Upper lobe of left lung (tissue), 6 donors: ENCODE measurements around the gene ZNF75A. TPM values are rescaled to one million over a fixed set of nuclear protein-coding genes. Genes with fewer than 3 reads are reported as not detected.

ENCODE experiments used
- ATAC-seq, 2 donors: fragments of 200-7000 bp; cut with Tn5 transposase; one replicate each; pipeline ENCODE4 v1.9.1; 2022; ENCODE audit warnings: mild to moderate bottlenecking in 2 of 2, moderate library complexity in 2 of 2; ENCODE audit not compliant: low FRiP score in 2 of 2
- DNase-seq, 2 donors: peaks; one replicate each; pipeline ENCODE4 v3.0.0-alpha.2; 2019 to 2020
- H3K27ac ChIP-seq, 4 donors: fragments of 200-600 bp; sonication (generic); one replicate each; pipeline ENCODE4 v1.5.1; 2016 to 2019
- H3K27me3 ChIP-seq, 4 donors: fragments of 200-600 bp; sonication (generic); one replicate each; pipeline ENCODE4 v1.5.1; 2017 to 2019
- H3K36me3 ChIP-seq, 4 donors: fragments of 200-600 bp; sonication (generic); one replicate each; pipeline ENCODE4 v1.5.1; 2016 to 2019
- H3K4me1 ChIP-seq, 4 donors: fragments of 200-600 bp; sonication (generic); one replicate each; pipeline ENCODE4 v1.5.1; 2018 to 2019
- H3K4me3 ChIP-seq, 4 donors: fragments of 200-600 bp; sonication (generic); one replicate each; pipeline ENCODE4 v1.5.1; 2017 to 2019; ENCODE audit warnings: mild to moderate bottlenecking in 2 of 4, moderate library complexity in 1 of 4
- H3K9me3 ChIP-seq, 4 donors: fragments of 200-600 bp; sonication (generic); one replicate each; pipeline ENCODE4 v1.5.1; 2018 to 2019
- EP300 ChIP-seq, 4 donors: sonication (generic); formaldehyde crosslinking; IDR thresholded peaks; one replicate each; pipeline ENCODE4 v1.5.1; 2017; ENCODE audit warnings: antibody characterized with exemption in 4 of 4, control low read depth in 2 of 4
- POLR2A ChIP-seq, 4 donors: fragments of 450-650 bp; IDR thresholded peaks; one replicate each; pipeline ENCODE4 v1.5.1; 2016 to 2017; ENCODE audit warnings: antibody characterized with exemption in 4 of 4, mild to moderate bottlenecking in 2 of 4
- POLR2AphosphoS5 ChIP-seq, 2 donors: sonication (generic); formaldehyde crosslinking; IDR thresholded peaks; one replicate each; pipeline ENCODE4 v1.5.1; 2017; ENCODE audit warnings: antibody characterized with exemption in 2 of 2
- WGBS, 2 donors: methylation state at CpG; one replicate each; pipeline ENCODE4 v1.1.5; 2017 to 2018; 5-methylcytosine and 5-hydroxymethylcytosine counted together
- total RNA-seq, 6 donors: library from RNA; depleted of rRNA in 4 of 6; stranded (reverse); fragments of >200 nt in 4 of 6; gene quantifications; one replicate each; pipeline versions ENCODE4 v1.1.0 to v1.2.1, GENCODE V29; 2016 to 2021
- TF ChIP-seq, protein P1 (sequence below), 6 experiments: fragments of 450-650 bp in 4 of 6; fragments of 200-600 bp in 2 of 6; sonication (generic) in 2 of 6; IDR thresholded peaks; one replicate each; pipeline ENCODE4 v1.5.1; 2016 to 2019; ENCODE audit warnings: antibody characterized with exemption in 6 of 6
- donor health status: DM: no; HTN: no; CAD: no; lungs with moderate emphysema.
- donor health status: DM: no; HTN: yes; CAD: no; lungs with severe emphysema.

The ZNF75A gene
- total RNA-seq, 6 donors from 2014 or later, result 21.5 to 69.1 (median 25.9) TPM

DNA sequence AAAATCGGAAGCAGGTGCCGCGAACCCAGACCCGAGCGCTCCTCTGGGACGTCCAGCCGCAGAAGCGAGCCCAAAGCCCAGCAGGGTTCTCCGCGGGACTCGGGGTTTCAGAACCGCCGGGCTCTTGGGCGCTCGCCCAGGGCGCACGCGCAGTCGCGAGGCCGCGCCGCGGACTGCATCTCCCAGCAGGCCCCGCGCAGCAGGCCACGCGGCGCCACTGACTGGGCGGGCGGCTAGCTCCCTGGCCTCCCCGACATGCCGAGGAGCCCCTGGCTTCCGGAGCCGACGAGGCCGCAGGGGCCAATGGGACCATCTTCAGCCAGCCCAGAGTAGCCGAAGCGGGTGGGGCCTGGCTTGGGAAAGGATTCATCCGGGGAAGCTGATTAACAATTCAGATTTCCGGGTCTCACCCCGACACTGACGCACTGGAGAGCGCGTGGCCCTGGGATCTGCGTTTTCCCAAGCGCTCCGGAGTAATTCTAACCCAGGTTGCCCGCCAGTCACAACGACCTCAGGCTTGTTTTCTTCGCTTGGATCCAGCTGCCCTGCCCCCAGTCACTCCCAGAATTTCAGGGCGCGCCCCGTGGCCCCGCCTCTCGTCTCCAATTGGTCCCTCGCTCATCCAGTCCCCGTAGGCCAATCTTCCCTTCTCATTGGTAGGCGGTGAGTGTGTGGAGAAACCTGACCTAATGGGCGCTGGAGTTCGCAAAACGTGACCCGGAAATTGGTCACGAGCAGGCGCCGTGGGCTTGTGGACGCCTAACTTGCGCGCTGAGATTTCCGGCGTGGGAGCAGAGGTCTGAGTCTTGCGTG is 22.4 kb upstream of the ZNF75A start, which contains the start of gene ZNF263:
TSS of gene ZNF263 (plus strand) at position 762 of the 813 bp plus-strand sequence. CDS start 328 bp downstream, outside the sequence.
- ATAC-seq (peak; percentile 98), DNase-seq (peak; percentile 96 to 98)
- peaks cover 4 to 28% (median 14%) of the 10 kb centered on the region in 4 donors for H3K36me3 ChIP-seq
- H3K4me3 ChIP-seq, result peak within 1 kb of the TSS; percentile 84 to 99 (median 87)
- peaks cover 16 to 37% (median 23%) of the 10 kb centered on the region in 4 donors for H3K4me1 ChIP-seq
- H3K27ac ChIP-seq, result peak within 1 kb of the TSS; percentile 94 to 99 (median 98)
- H3K9me3 ChIP-seq, result peaks cover 3 to 14% (median 8%) of the 10 kb centered on the region in 4 donors
- H3K27me3 ChIP-seq, result no peaks in the 10 kb centered on the region
- TF ChIP-seq POLR2A (IDR thresholded peaks at IDR 0.05) (peak in 3 of 4 donors; percentile 66 to 82 (median 75)), EP300 (IDR thresholded peaks at IDR 0.05) (peak in 1 of 4 donors; percentile 52), POLR2AphosphoS5 (IDR thresholded peaks at IDR 0.05) (peak; percentile 86 to 89)
- TF ChIP-seq, protein P1, sequence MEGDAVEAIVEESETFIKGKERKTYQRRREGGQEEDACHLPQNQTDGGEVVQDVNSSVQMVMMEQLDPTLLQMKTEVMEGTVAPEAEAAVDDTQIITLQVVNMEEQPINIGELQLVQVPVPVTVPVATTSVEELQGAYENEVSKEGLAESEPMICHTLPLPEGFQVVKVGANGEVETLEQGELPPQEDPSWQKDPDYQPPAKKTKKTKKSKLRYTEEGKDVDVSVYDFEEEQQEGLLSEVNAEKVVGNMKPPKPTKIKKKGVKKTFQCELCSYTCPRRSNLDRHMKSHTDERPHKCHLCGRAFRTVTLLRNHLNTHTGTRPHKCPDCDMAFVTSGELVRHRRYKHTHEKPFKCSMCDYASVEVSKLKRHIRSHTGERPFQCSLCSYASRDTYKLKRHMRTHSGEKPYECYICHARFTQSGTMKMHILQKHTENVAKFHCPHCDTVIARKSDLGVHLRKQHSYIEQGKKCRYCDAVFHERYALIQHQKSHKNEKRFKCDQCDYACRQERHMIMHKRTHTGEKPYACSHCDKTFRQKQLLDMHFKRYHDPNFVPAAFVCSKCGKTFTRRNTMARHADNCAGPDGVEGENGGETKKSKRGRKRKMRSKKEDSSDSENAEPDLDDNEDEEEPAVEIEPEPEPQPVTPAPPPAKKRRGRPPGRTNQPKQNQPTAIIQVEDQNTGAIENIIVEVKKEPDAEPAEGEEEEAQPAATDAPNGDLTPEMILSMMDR (IDR thresholded peaks at IDR 0.05), result peak in 2 of 6 experiments; percentile 9 to 14
- 0 to 1% methylated on average over 26 to 27 of the region's 72 CpGs for WGBS, 2 donors

DNA sequence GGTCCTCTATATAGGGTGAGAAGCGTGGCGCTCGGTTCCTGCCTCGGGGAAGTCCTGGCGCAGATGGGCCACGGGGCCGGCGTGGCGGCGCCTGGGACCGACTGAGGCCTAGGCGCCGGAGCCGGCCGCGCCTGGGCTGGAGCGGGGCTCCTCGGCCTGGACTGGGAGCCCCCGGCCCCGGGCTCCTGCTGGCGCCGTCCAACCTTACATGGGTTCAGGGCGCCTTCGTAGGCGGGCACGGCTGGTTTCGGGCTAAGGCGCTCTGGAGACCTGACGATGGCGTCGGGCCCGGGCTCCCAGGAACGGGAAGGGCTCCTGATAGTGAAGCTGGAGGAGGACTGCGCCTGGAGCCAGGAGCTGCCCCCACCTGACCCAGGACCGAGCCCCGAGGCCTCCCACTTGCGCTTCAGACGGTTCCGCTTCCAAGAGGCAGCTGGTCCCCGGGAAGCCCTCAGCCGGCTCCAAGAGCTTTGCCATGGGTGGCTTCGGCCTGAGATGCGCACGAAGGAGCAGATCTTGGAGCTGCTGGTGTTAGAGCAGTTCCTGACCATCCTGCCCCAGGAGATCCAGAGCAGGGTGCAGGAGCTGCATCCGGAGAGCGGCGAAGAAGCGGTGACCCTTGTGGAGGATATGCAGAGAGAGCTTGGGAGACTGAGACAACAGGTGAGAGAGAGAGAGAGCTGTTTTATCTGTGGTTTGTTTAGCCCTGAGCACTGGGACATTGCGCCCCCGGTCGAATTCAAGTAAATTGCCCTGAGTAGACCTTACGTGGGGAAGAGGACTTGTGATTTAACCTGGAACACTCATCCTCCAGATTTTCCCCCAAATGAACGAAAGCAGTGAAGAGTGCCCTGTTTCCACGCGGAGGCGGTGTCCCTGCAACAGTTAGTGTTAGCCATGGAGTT is 21.5 kb upstream of the ZNF75A start:
- no peaks in the 10 kb centered on the region for H3K27me3 ChIP-seq
- peaks cover 8 to 23% (median 15%) of the 10 kb centered on the region in 4 donors for H3K9me3 ChIP-seq
- TF ChIP-seq POLR2AphosphoS5 (IDR thresholded peaks at IDR 0.05) (no peak), EP300 (IDR thresholded peaks at IDR 0.05) (no peak), POLR2A (IDR thresholded peaks at IDR 0.05) (peak in 1 of 4 donors; percentile 22)
- TF ChIP-seq, protein P1 (IDR thresholded peaks at IDR 0.05), result no peak
- H3K27ac ChIP-seq, result peak overlapping the region; percentile 94 to 99 (median 98)
- ATAC-seq (no peak), DNase-seq (peak in 1 of 2 donors; percentile 25)
- WGBS, 2 donors, result 11 to 23% methylated on average over 14 to 26 of the region's 56 CpGs
- H3K4me1 ChIP-seq, result peaks cover 16 to 37% (median 23%) of the 10 kb centered on the region in 4 donors
- peaks cover 4 to 37% (median 21%) of the 10 kb centered on the region in 4 donors for H3K36me3 ChIP-seq
- H3K4me3 ChIP-seq, result peak overlapping the region; percentile 84 to 99 (median 87)

DNA sequence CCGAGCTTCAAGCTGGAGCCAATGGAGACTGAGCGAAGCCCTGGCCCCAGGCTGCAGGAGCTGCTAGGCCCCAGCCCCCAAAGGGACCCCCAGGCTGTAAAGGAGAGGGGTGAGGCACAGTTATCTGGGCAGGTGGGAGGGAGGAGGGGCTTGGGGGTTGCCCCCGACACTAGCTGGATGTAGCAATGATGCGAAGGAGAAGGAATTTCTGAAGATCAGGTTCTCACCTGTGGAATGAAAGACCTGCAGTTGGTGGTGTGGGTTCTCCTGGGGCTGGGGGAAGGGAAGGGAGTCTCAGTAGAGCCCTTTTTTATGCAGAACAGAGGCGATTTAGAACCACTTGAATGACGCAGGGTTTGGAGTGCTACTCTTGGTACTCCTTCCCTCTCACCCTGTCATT is 20.2 kb upstream of the ZNF75A start:
- H3K27ac ChIP-seq, result no peak overlapping the region
- H3K36me3 ChIP-seq, result peaks cover 15 to 50% (median 34%) of the 10 kb centered on the region in 4 donors
- no peak for TF ChIP-seq POLR2AphosphoS5 (IDR thresholded peaks at IDR 0.05)
- TF ChIP-seq EP300 (IDR thresholded peaks at IDR 0.05), result no peak
- TF ChIP-seq, protein P1 (IDR thresholded peaks at IDR 0.05), result no peak
- no peak for TF ChIP-seq POLR2A (IDR thresholded peaks at IDR 0.05)
- no peaks in the 10 kb centered on the region for H3K27me3 ChIP-seq
- H3K4me3 ChIP-seq, result peak overlapping the region in 3 of 4 donors; percentile 86 to 99 (median 88)
- DNase-seq (no peak), ATAC-seq (no peak)
- H3K9me3 ChIP-seq, result peaks cover 22 to 36% (median 29%) of the 10 kb centered on the region in 4 donors
- peaks cover 16 to 37% (median 23%) of the 10 kb centered on the region in 4 donors for H3K4me1 ChIP-seq
- WGBS, 2 donors, result 83 to 86% methylated on average over 6 of the region's 6 CpGs

DNA sequence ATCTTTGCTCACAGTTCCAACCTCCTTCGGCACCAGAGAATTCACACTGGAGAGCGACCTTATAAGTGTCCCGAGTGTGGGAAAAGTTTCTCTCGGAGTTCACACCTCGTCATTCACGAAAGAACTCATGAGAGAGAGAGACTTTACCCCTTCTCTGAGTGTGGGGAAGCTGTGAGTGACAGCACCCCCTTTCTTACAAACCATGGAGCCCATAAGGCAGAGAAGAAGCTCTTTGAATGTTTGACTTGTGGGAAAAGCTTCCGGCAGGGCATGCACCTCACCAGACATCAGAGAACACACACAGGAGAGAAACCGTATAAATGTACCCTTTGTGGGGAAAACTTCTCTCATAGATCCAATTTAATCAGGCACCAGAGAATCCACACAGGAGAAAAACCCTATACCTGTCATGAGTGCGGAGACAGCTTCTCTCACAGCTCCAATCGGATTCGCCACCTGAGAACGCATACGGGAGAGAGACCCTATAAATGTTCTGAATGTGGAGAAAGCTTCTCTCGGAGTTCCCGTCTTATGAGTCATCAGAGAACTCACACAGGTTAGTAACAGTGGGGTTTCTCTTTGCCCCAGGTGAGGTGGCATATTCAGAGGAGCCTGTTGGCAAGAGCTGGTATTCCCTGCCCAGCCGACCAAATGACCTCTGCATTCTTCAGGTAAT is 15.2 kb upstream of the ZNF75A start:
- Histone ChIP-seq H3K4me1 (peaks cover 2 to 13% (median 4%) of the 10 kb centered on the region in 4 donors), H3K36me3 (peaks cover 27 to 88% (median 62%) of the 10 kb centered on the region in 4 donors), H3K27me3 (no peaks in the 10 kb centered on the region), H3K9me3 (peaks cover 59 to 86% (median 78%) of the 10 kb centered on the region in 4 donors), H3K27ac (no peak overlapping the region), H3K4me3 (no peak overlapping the region)
- ATAC-seq (no peak), DNase-seq (no peak)
- TF ChIP-seq POLR2AphosphoS5 (IDR thresholded peaks at IDR 0.05), result no peak
- TF ChIP-seq, protein P1 (IDR thresholded peaks at IDR 0.05), result no peak
- TF ChIP-seq POLR2A (IDR thresholded peaks at IDR 0.05), result no peak
- no peak for TF ChIP-seq EP300 (IDR thresholded peaks at IDR 0.05)
- 99% methylated on average over 15 to 16 of the region's 16 CpGs for WGBS, 2 donors
